ENCODE measurements around the gene HARS2. TPM values are rescaled to one million over a fixed set of nuclear protein-coding genes. Genes with fewer than 3 reads are reported as not detected.
"Not testable (repeated sequence)": the region's sequence is repeated elsewhere in the genome, so short reads cannot be mapped to it uniquely, and the experiment has no call there.

Gene HARS2
- total RNA-seq, 4 donors from 2014 or later, result 30.3 to 60.6 (median 41.4) TPM

- Histone ChIP-seq H3K27me3 (no peaks in the 10 kb centered on the region), H3K4me3 (peak within 1 kb of the TSS; percentile 73 to 87 (median 79)), H3K36me3 (peaks cover 0 to 38% (median 18%) of the 10 kb centered on the region in 4 donors), H3K27ac (peak within 1 kb of the TSS; percentile 88 to 95 (median 94)), H3K4me1 (peaks cover 12 to 27% (median 13%) of the 10 kb centered on the region in 4 donors), H3K9me3 (no peaks in the 10 kb centered on the region)
- in situ Hi-C loops (cut with MboI; ENCODE audit: low pct_ligation_motif_present in 1 of 4, low pct_unique_long_range_greater_than_20kb in 1 of 4, low sequenced_read_pairs in 3 of 4), result loop anchor here in 1 of 4 donors (25.0 kb wide), 2 partner anchors 102 to 277 kb away; partner anchors contain the start of genes APBB3, SLC35A4 and SRA1
- 0 to 2% methylated on average over 6 to 50 of the region's 54 CpGs for WGBS, 2 donors (ENCODE audit: low coverage in 1 of 2)
- TF ChIP-seq CTCF (IDR thresholded peaks at IDR 0.05), result no peak
- peak; percentile 93 for TF ChIP-seq POLR2A (IDR thresholded peaks at IDR 0.05)
- TF ChIP-seq EP300 (IDR thresholded peaks at IDR 0.05; ENCODE audit: low read depth), result peak; percentile 1
- TF ChIP-seq POLR2AphosphoS5 (IDR thresholded peaks at IDR 0.05), result peak; percentile 92 to 98 (median 97)
- peak; percentile 98 for DNase-seq
- intact Hi-C loops (cut with DNase I; ENCODE audit: low total_unique reads), result no loop called here
Observed at GRCh38 chr5:140664359-140665119, 26.7 kb upstream of the HARS2 start, which contains the start of gene WDR55. WDR55 (plus strand) TSS chr5:140664904; CDS start chr5:140664913, 9 bp downstream.

- H3K27ac ChIP-seq, result peak overlapping the region in 2 of 4 donors; percentile 41 to 47
- in situ Hi-C loops (cut with MboI; ENCODE audit: low pct_ligation_motif_present in 1 of 4, low pct_unique_long_range_greater_than_20kb in 1 of 4, low sequenced_read_pairs in 3 of 4), result loop anchor here in 1 of 4 donors (25.0 kb wide), 2 partner anchors 109 to 284 kb away; partner anchors contain the start of genes APBB3, SLC35A4 and SRA1
- H3K4me3 ChIP-seq; DNase-seq; H3K27me3 ChIP-seq; H3K9me3 ChIP-seq; intact Hi-C loops (cut with DNase I; ENCODE audit: low total_unique reads): not testable (repeated sequence)
- H3K36me3 ChIP-seq, result peaks cover 0 to 31% (median 13%) of the 10 kb centered on the region in 4 donors
- H3K4me1 ChIP-seq, result peaks cover 5 to 15% (median 6%) of the 10 kb centered on the region in 4 donors
- 96% methylated on average over 4 of the region's 4 CpGs; no CpG with 5 or more reads in 1 of the 2 donors for WGBS, 2 donors (ENCODE audit: low coverage in 1 of 2)
Observed at GRCh38 chr5:140671035-140671434, 20.2 kb upstream of the HARS2 start.

- peaks cover 0 to 9% (median 4%) of the 10 kb centered on the region in 4 donors for H3K4me1 ChIP-seq
- no peak overlapping the region for H3K4me3 ChIP-seq
- peaks cover 0 to 34% (median 17%) of the 10 kb centered on the region in 4 donors for H3K36me3 ChIP-seq
- no peaks in the 10 kb centered on the region for H3K9me3 ChIP-seq
- WGBS, 2 donors (ENCODE audit: low coverage in 1 of 2), result 50 to 85% methylated on average over 1 to 6 of the region's 7 CpGs
- intact Hi-C loops (cut with DNase I; ENCODE audit: low total_unique reads) (no loop called here), in situ Hi-C loops (cut with MboI; ENCODE audit: low pct_ligation_motif_present in 1 of 4, low pct_unique_long_range_greater_than_20kb in 1 of 4, low sequenced_read_pairs in 3 of 4) (loop anchor here in 1 of 4 donors (25.0 kb wide), 2 partner anchors 109 to 284 kb away; partner anchors contain the start of genes APBB3, SLC35A4 and SRA1)
- H3K27ac ChIP-seq, result peak overlapping the region in 3 of 4 donors; percentile 18 to 47 (median 41)
- TF ChIP-seq POLR2AphosphoS5 (IDR thresholded peaks at IDR 0.05), result no peak
- peak; percentile 14 for DNase-seq
- no peaks in the 10 kb centered on the region for H3K27me3 ChIP-seq
Observed at GRCh38 chr5:140671472-140672125, 19.7 kb upstream of the HARS2 start.

- Histone ChIP-seq H3K4me3 (peak overlapping the region in 1 of 4 donors; percentile 12), H3K36me3 (peaks cover 0 to 40% (median 19%) of the 10 kb centered on the region in 4 donors), H3K27me3 (no peaks in the 10 kb centered on the region), H3K27ac (peak overlapping the region in 3 of 4 donors; percentile 18 to 47 (median 41)), H3K9me3 (no peaks in the 10 kb centered on the region), H3K4me1 (peaks cover 0 to 7% (median 2%) of the 10 kb centered on the region in 4 donors)
- in situ Hi-C loops (cut with MboI; ENCODE audit: low pct_ligation_motif_present in 1 of 4, low pct_unique_long_range_greater_than_20kb in 1 of 4, low sequenced_read_pairs in 3 of 4) (loop anchor here in 1 of 4 donors (25.0 kb wide), 2 partner anchors 110 to 285 kb away; partner anchors contain the start of genes APBB3, SLC35A4 and SRA1), intact Hi-C loops (cut with DNase I; ENCODE audit: low total_unique reads) (no loop called here)
- TF ChIP-seq POLR2A (IDR thresholded peaks at IDR 0.05) (no peak), EP300 (IDR thresholded peaks at IDR 0.05; ENCODE audit: low read depth) (no peak), CTCF (IDR thresholded peaks at IDR 0.05) (no peak), POLR2AphosphoS5 (IDR thresholded peaks at IDR 0.05) (no peak)
- DNase-seq, result no peak
- WGBS, 2 donors (ENCODE audit: low coverage in 1 of 2), result 88 to 90% methylated on average over 8 to 68 of the region's 70 CpGs
Observed at GRCh38 chr5:140672455-140673186, 18.6 kb upstream of the HARS2 start.
